Omental fat pad (tissue), 4 donors: ENCODE results near the gene ADGRF3. TPM values are rescaled to one million over a fixed set of nuclear protein-coding genes. Genes with fewer than 3 reads are reported as not detected.

Experiments
- ATAC-seq: fragments of 150-250 bp; one replicate; pipeline ENCODE4 v1.9.1; 2016; ENCODE audit warnings: mild to moderate bottlenecking, moderate library complexity; ENCODE audit not compliant: low FRiP score
- DNase-seq: peaks from one replicate; pipeline ENCODE4 v3.0.0-alpha.2; 2019; ENCODE audit warnings: low spot score
- total RNA-seq, 4 donors: library from RNA; depleted of rRNA; stranded (reverse); fragments of >200 nt; gene quantifications; one replicate each; pipeline ENCODE4 v1.1.0, GENCODE V29; 2016
- TF ChIP-seq, protein P1 (sequence below), 3 donors: fragments of 450-650 bp; IDR thresholded peaks; one replicate each; pipeline ENCODE4 v1.5.1; 2016 to 2017; ENCODE audit warnings: antibody characterized with exemption in 3 of 3, mild to moderate bottlenecking in 3 of 3, moderate library complexity in 2 of 3

The ADGRF3 gene
- total RNA-seq, 4 donors from 2014 or later: 0.09 TPM; not detected in 3

- TF ChIP-seq, protein P1, sequence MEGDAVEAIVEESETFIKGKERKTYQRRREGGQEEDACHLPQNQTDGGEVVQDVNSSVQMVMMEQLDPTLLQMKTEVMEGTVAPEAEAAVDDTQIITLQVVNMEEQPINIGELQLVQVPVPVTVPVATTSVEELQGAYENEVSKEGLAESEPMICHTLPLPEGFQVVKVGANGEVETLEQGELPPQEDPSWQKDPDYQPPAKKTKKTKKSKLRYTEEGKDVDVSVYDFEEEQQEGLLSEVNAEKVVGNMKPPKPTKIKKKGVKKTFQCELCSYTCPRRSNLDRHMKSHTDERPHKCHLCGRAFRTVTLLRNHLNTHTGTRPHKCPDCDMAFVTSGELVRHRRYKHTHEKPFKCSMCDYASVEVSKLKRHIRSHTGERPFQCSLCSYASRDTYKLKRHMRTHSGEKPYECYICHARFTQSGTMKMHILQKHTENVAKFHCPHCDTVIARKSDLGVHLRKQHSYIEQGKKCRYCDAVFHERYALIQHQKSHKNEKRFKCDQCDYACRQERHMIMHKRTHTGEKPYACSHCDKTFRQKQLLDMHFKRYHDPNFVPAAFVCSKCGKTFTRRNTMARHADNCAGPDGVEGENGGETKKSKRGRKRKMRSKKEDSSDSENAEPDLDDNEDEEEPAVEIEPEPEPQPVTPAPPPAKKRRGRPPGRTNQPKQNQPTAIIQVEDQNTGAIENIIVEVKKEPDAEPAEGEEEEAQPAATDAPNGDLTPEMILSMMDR (IDR thresholded peaks at IDR 0.05): no peak
- ATAC-seq (no peak), DNase-seq (no peak)
Observed at GRCh38 chr2:26302846-26303245, 43.7 kb downstream of the ADGRF3 start.

DNA sequence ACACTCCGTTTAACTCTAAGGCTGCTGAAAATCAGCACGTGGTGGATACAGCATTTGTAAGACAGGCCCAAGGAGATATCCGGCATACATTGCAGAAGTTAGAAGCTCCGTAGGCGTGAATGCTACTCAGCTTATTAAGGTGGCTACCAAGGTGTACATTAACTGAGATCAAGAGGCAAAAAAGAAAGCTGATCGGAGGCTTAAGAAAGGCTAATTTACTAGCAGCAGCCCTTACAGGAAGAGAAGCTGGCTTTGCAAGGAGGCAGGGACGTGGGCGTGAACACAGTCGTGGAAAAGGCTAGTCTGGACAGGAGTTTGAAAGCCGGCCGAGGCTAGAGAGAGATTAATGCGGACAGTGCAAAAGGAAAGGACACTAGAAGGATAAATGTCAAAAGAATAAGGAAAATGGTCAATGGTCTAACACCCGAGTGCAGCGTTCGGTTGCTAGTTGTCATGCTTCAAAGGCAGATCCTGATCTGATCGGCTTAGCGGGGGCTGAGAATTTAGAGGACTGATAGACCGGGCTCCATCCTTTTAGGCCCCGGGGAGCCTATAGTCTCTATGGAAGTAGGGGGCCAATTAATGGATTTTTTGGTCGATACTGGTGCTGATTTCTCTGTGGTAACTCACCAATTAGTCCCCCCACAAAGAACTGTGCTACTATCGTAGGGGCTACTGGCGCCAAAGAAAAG is 46.2 kb downstream of the ADGRF3 start:
- TF ChIP-seq, protein P1 (IDR thresholded peaks at IDR 0.05): no peak
- ATAC-seq (peak; percentile 40), DNase-seq (no peak)

DNA sequence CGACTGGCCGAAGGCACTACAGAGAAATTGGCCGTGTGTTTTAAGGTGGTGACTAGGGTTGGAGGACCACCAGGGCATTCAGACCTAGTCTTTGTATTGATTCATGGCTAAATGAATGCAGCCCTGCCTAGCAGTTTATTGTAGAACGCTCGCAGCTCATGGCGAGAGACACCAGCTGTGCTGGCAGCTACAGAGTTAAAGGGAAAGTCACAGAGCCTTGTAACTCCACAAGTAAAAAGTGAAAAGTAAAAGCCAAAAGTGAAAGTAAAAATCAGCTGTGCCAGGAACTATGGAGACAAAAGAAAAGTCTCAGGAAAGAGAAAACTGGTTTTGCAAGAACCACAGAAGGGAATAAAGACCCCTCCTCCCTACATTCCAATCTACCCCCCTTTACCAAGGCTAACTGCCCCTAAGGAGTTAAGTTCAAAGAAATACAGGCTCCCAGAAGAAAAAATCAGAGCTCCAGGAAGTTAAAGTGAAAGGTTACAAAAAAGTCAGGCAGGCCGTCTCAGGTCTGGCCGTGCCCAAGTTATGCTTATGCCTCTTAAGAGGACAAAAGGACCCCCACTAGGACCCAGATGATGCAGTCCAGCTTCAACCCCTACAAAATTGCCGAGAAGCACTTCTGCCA is 47.0 kb downstream of the ADGRF3 start:
- DNase-seq (no peak), ATAC-seq (peak; percentile 57)
- TF ChIP-seq, protein P1 (IDR thresholded peaks at IDR 0.05): no peak

- DNase-seq (no peak), ATAC-seq (peak; percentile 78)
- TF ChIP-seq, protein P1 (IDR thresholded peaks at IDR 0.05): no peak
Observed at GRCh38 chr2:26298638-26299393, 47.8 kb downstream of the ADGRF3 start.

- ATAC-seq (no peak), DNase-seq (no peak)
- TF ChIP-seq, protein P1 (IDR thresholded peaks at IDR 0.05): no peak
Observed at GRCh38 chr2:26298286-26298637, 48.3 kb downstream of the ADGRF3 start.

DNA sequence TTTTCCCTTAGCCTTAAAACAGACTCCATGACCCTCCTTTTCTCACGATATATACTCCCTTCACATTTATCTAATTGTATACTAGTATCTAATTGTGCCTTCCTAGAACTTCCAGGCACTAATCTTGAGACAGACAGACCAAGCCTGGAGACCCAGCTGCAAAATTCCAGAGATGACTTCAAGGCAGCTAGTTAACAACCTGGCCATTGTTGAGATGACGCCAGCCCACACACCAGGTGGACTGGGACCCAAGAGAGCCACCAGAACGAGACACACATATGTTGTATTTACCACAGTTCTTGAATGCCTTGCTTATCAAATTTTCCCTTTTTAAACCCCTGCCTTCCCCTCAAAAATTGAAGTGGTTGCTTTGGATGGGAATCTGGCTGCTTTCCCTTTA is 49.5 kb downstream of the ADGRF3 start:
- DNase-seq (no peak), ATAC-seq (no peak)
- TF ChIP-seq, protein P1 (IDR thresholded peaks at IDR 0.05): no peak
